Mesothelial cell of epicardium (in vitro differentiated cells): ENCODE results near the gene SIAH1. TPM values are rescaled to one million over a fixed set of nuclear protein-coding genes. Genes with fewer than 3 reads are reported as not detected.
"Not testable (repeated sequence)": the region's sequence is repeated elsewhere in the genome, so short reads cannot be mapped to it uniquely, and the experiment has no call there.

Source experiments
- DNase-seq, 2 experiments: peaks; one replicate each; pipeline ENCODE4 v3.0.0; 2021; ENCODE audit warnings: low spot score in 2 of 2; ENCODE audit not compliant: unreplicated experiment in 2 of 2
- H3K27ac Mint-ChIP-seq: 2 replicates; pipeline ENCODE4 v1.8.0; 2021; ENCODE audit warnings: mixed read lengths
- H3K27me3 Mint-ChIP-seq: 2 replicates; pipeline ENCODE4 v1.8.0; 2021; ENCODE audit warnings: low read depth, mixed read lengths
- H3K36me3 Mint-ChIP-seq: 2 replicates; pipeline ENCODE4 v1.8.0; 2021; ENCODE audit warnings: mixed read lengths
- H3K4me1 Mint-ChIP-seq: 2 replicates; pipeline ENCODE4 v1.8.0; 2021; ENCODE audit warnings: mixed read lengths
- H3K4me3 Mint-ChIP-seq: 2 replicates; pipeline ENCODE4 v1.8.0; 2021; ENCODE audit warnings: mild to moderate bottlenecking, moderate library complexity, mixed read lengths
- H3K9me3 Mint-ChIP-seq: 2 replicates; pipeline ENCODE4 v1.8.0; 2021; ENCODE audit warnings: mixed read lengths
- CTCF ChIP-seq: fragments of 200-600 bp; sonication (generic); IDR thresholded peaks from one replicate; pipeline ENCODE4 v1.5.0; 2021; ENCODE audit warnings: antibody characterized with exemption; ENCODE audit not compliant: unreplicated experiment
- total RNA-seq: library from RNA; stranded (reverse); gene quantifications from 3 replicates; pipeline ENCODE4 v1.2.1, GENCODE V29; 2021

The SIAH1 gene
- total RNA-seq, 1 donor from 2014 or later = 44.0 TPM

- DNase-seq = no peak
- Mint-ChIP-seq H3K9me3 (no peaks in the 10 kb centered on the region), H3K4me3 (no peak overlapping the region), H3K27ac (no peak overlapping the region), H3K36me3 (no peaks in the 10 kb centered on the region), H3K27me3 (no peaks in the 10 kb centered on the region), H3K4me1 (peaks cover 6% of the 10 kb centered on the region)
- TF ChIP-seq CTCF = no peak
These were observed 28.1 kb upstream of the SIAH1 start for GRCh38 chr16:48413272-48413671.

- Mint-ChIP-seq H3K36me3 (no peaks in the 10 kb centered on the region), H3K9me3 (no peaks in the 10 kb centered on the region), H3K27me3 (no peaks in the 10 kb centered on the region), H3K4me1 (peaks cover 6% of the 10 kb centered on the region), H3K27ac (no peak overlapping the region), H3K4me3 (no peak overlapping the region)
- TF ChIP-seq CTCF = no peak
- no peak for DNase-seq
These were observed 24.8 kb upstream of the SIAH1 start for GRCh38 chr16:48409839-48410632.

- no peaks in the 10 kb centered on the region for H3K36me3 Mint-ChIP-seq
- peak in 1 of 2 experiments; percentile 44 for DNase-seq
These were observed 23.5 kb upstream of the SIAH1 start for GRCh38 chr16:48408688-48409087.

GRCh38 chr16:48405907-48406306 is 20.7 kb upstream of the SIAH1 start:
- no peak for DNase-seq
- Mint-ChIP-seq H3K27ac (no peak overlapping the region), H3K9me3 (no peaks in the 10 kb centered on the region), H3K27me3 (no peaks in the 10 kb centered on the region), H3K4me3 (no peak overlapping the region), H3K4me1 (peaks cover 6% of the 10 kb centered on the region), H3K36me3 (no peaks in the 10 kb centered on the region)
- no peak for TF ChIP-seq CTCF

More at GRCh38 chr16:48408688-48409087, 23.5 kb upstream of the SIAH1 start:
- Mint-ChIP-seq H3K4me3 (no peak overlapping the region), H3K4me1 (peaks cover 6% of the 10 kb centered on the region), H3K9me3 (no peaks in the 10 kb centered on the region), H3K27me3 (no peaks in the 10 kb centered on the region), H3K27ac (no peak overlapping the region)
- TF ChIP-seq CTCF = no peak

GRCh38 chr16:48405153-48405552 is 19.9 kb upstream of the SIAH1 start:
- H3K4me1 Mint-ChIP-seq = peaks cover 6% of the 10 kb centered on the region
- no peak for TF ChIP-seq CTCF
- no peaks in the 10 kb centered on the region for H3K36me3 Mint-ChIP-seq
- H3K27ac Mint-ChIP-seq = no peak overlapping the region
- no peak overlapping the region for H3K4me3 Mint-ChIP-seq
- no peaks in the 10 kb centered on the region for H3K9me3 Mint-ChIP-seq
- DNase-seq = no peak
- H3K27me3 Mint-ChIP-seq = no peaks in the 10 kb centered on the region

- H3K36me3 Mint-ChIP-seq, DNase-seq, H3K27ac Mint-ChIP-seq, H3K4me1 Mint-ChIP-seq, H3K4me3 Mint-ChIP-seq, H3K9me3 Mint-ChIP-seq, H3K27me3 Mint-ChIP-seq: not testable (repeated sequence)
These were observed 17.3 kb upstream of the SIAH1 start for GRCh38 chr16:48402547-48402946.
